ENCODE data around the gene CYP26B1. TPM values are rescaled to one million over a fixed set of nuclear protein-coding genes. Genes with fewer than 3 reads are reported as not detected.

The CYP26B1 gene
- total RNA-seq, 1 donor from 2014 or later = 1.2 TPM

DNA sequence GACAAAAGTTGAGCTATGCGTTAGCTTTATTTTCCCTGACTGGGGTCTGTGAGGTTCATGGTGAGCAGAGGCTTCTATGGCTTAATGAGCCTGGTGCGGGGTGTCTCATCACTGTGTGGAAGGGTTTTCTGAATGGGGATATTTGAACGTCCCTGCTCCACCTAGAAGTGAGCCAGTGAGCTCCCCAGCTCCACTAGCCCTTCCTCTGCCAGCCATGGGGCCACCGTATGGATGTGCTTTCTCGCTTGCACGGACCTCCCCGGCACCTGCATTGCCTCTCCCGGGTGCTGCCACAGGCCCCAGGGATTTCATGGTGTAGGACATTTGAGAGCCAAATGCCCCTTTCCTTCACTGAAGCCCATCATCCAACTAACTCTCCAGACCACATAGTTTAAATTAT is 37.8 kb downstream of the CYP26B1 start:
- peaks cover 3% of the 10 kb centered on the region for H3K27me3 Mint-ChIP-seq (ENCODE audit: low read depth, unreplicated experiment)
- DNase-seq (ENCODE audit: low read depth) (no peak), FAIRE-seq (no peak)
- no peaks in the 10 kb centered on the region for H3K27me3 ChIP-seq (ENCODE audit: insufficient read depth, low read length)
- TF ChIP-seq, protein P1, sequence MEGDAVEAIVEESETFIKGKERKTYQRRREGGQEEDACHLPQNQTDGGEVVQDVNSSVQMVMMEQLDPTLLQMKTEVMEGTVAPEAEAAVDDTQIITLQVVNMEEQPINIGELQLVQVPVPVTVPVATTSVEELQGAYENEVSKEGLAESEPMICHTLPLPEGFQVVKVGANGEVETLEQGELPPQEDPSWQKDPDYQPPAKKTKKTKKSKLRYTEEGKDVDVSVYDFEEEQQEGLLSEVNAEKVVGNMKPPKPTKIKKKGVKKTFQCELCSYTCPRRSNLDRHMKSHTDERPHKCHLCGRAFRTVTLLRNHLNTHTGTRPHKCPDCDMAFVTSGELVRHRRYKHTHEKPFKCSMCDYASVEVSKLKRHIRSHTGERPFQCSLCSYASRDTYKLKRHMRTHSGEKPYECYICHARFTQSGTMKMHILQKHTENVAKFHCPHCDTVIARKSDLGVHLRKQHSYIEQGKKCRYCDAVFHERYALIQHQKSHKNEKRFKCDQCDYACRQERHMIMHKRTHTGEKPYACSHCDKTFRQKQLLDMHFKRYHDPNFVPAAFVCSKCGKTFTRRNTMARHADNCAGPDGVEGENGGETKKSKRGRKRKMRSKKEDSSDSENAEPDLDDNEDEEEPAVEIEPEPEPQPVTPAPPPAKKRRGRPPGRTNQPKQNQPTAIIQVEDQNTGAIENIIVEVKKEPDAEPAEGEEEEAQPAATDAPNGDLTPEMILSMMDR (IDR thresholded peaks at IDR 0.05; ENCODE audit: insufficient read depth, low read depth, low read length) = no peak
- TF ChIP-seq EZH2 (IDR thresholded peaks at IDR 0.05; ENCODE audit: insufficient read depth, low read length) = no peak
- no peak overlapping the region for H3K4me3 ChIP-seq (ENCODE audit: insufficient read depth, low read depth, low read length)
- no peaks in the 10 kb centered on the region for H3K79me2 ChIP-seq (ENCODE audit: insufficient read depth, low read length)
- peaks cover 9% of the 10 kb centered on the region for H3K4me1 ChIP-seq (ENCODE audit: insufficient read depth, low read length)
- no peak overlapping the region for H3K9ac ChIP-seq (ENCODE audit: low read length)
- H3K9me3 Mint-ChIP-seq (ENCODE audit: unreplicated experiment) = peaks cover 1% of the 10 kb centered on the region
- H3K4me3 Mint-ChIP-seq (ENCODE audit: unreplicated experiment) = no peak overlapping the region
- H3K4me2 ChIP-seq (ENCODE audit: low read length) = no peak overlapping the region
- H3K27ac Mint-ChIP-seq (ENCODE audit: unreplicated experiment) = no peak overlapping the region
- H3K27ac ChIP-seq (ENCODE audit: low read depth, low read length) = no peak overlapping the region
- H2AFZ ChIP-seq (ENCODE audit: low read depth, low read length) = no peak overlapping the region
- no peaks in the 10 kb centered on the region for H3K36me3 ChIP-seq (ENCODE audit: insufficient read depth, low read length)
- H3K9me3 ChIP-seq (ENCODE audit: insufficient read depth, low read depth, low read length) = no peaks in the 10 kb centered on the region
- no peaks in the 10 kb centered on the region for H3K36me3 Mint-ChIP-seq (ENCODE audit: low read depth, unreplicated experiment)
- no peaks in the 10 kb centered on the region for H4K20me1 ChIP-seq (ENCODE audit: insufficient read depth, low read length)
- H3K4me1 Mint-ChIP-seq (ENCODE audit: low read depth, unreplicated experiment) = peaks cover 18% of the 10 kb centered on the region

GRCh38 chr2:72109291-72109690 is 38.4 kb downstream of the CYP26B1 start:
- peaks cover 3% of the 10 kb centered on the region for H3K27me3 Mint-ChIP-seq (ENCODE audit: low read depth, unreplicated experiment)
- H3K4me1 ChIP-seq (ENCODE audit: insufficient read depth, low read length) = peaks cover 8% of the 10 kb centered on the region
- no peak overlapping the region for H3K4me3 ChIP-seq (ENCODE audit: insufficient read depth, low read depth, low read length)
- TF ChIP-seq, protein P1 (IDR thresholded peaks at IDR 0.05; ENCODE audit: insufficient read depth, low read depth, low read length) = no peak
- no peak for TF ChIP-seq EZH2 (IDR thresholded peaks at IDR 0.05; ENCODE audit: insufficient read depth, low read length)
- peak overlapping the region; percentile 26 for H3K27ac Mint-ChIP-seq (ENCODE audit: unreplicated experiment)
- H3K4me2 ChIP-seq (ENCODE audit: low read length) = no peak overlapping the region
- no peak overlapping the region for H3K27ac ChIP-seq (ENCODE audit: low read depth, low read length)
- H4K20me1 ChIP-seq (ENCODE audit: insufficient read depth, low read length) = no peaks in the 10 kb centered on the region
- no peak overlapping the region for H2AFZ ChIP-seq (ENCODE audit: low read depth, low read length)
- FAIRE-seq = no peak
- no peaks in the 10 kb centered on the region for H3K27me3 ChIP-seq (ENCODE audit: insufficient read depth, low read length)
- H3K9me3 ChIP-seq (ENCODE audit: insufficient read depth, low read depth, low read length) = no peaks in the 10 kb centered on the region
- H3K9ac ChIP-seq (ENCODE audit: low read length) = no peak overlapping the region
- no peak overlapping the region for H3K4me3 Mint-ChIP-seq (ENCODE audit: unreplicated experiment)
- peaks cover 1% of the 10 kb centered on the region for H3K9me3 Mint-ChIP-seq (ENCODE audit: unreplicated experiment)
- H3K36me3 Mint-ChIP-seq (ENCODE audit: low read depth, unreplicated experiment) = no peaks in the 10 kb centered on the region
- H3K79me2 ChIP-seq (ENCODE audit: insufficient read depth, low read length) = no peaks in the 10 kb centered on the region
- H3K36me3 ChIP-seq (ENCODE audit: insufficient read depth, low read length) = no peaks in the 10 kb centered on the region
- H3K4me1 Mint-ChIP-seq (ENCODE audit: low read depth, unreplicated experiment) = peaks cover 17% of the 10 kb centered on the region
- no peak for DNase-seq (ENCODE audit: low read depth)

DNA sequence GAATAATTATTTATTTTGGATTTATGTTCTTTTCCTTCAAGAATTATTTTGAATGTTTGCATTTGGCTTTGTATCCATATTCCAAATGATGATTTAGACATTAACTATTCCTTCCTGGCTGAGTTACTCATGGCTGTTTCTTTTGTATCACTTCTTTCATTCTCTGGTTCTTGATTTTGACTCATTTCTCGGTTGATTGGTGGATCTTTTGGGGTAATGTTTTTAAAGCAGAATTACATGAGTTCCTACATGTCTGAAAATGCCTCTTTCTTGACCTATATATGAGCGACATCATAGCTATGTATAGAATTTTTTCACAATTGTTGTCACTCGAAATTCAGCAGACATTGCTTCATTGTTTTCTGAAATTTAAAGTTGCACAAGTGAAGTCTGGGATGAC is 39.5 kb downstream of the CYP26B1 start:
- no peak overlapping the region for H3K9ac ChIP-seq (ENCODE audit: low read length)
- no peak overlapping the region for H3K4me3 Mint-ChIP-seq (ENCODE audit: unreplicated experiment)
- H3K36me3 ChIP-seq (ENCODE audit: insufficient read depth, low read length) = no peaks in the 10 kb centered on the region
- TF ChIP-seq EZH2 (IDR thresholded peaks at IDR 0.05; ENCODE audit: insufficient read depth, low read length) = no peak
- TF ChIP-seq, protein P1 (IDR thresholded peaks at IDR 0.05; ENCODE audit: insufficient read depth, low read depth, low read length) = no peak
- no peak overlapping the region for H2AFZ ChIP-seq (ENCODE audit: low read depth, low read length)
- no peak overlapping the region for H3K27ac ChIP-seq (ENCODE audit: low read depth, low read length)
- H3K27me3 Mint-ChIP-seq (ENCODE audit: low read depth, unreplicated experiment) = peaks cover 8% of the 10 kb centered on the region
- no peaks in the 10 kb centered on the region for H3K36me3 Mint-ChIP-seq (ENCODE audit: low read depth, unreplicated experiment)
- H3K27ac Mint-ChIP-seq (ENCODE audit: unreplicated experiment) = no peak overlapping the region
- H3K4me1 Mint-ChIP-seq (ENCODE audit: low read depth, unreplicated experiment) = peaks cover 18% of the 10 kb centered on the region
- no peaks in the 10 kb centered on the region for H3K9me3 ChIP-seq (ENCODE audit: insufficient read depth, low read depth, low read length)
- H3K9me3 Mint-ChIP-seq (ENCODE audit: unreplicated experiment) = peaks cover 4% of the 10 kb centered on the region
- H4K20me1 ChIP-seq (ENCODE audit: insufficient read depth, low read length) = no peaks in the 10 kb centered on the region
- peak; percentile 30 for DNase-seq (ENCODE audit: low read depth)
- H3K4me3 ChIP-seq (ENCODE audit: insufficient read depth, low read depth, low read length) = no peak overlapping the region
- H3K79me2 ChIP-seq (ENCODE audit: insufficient read depth, low read length) = no peaks in the 10 kb centered on the region
- H3K4me1 ChIP-seq (ENCODE audit: insufficient read depth, low read length) = peaks cover 8% of the 10 kb centered on the region
- H3K27me3 ChIP-seq (ENCODE audit: insufficient read depth, low read length) = no peaks in the 10 kb centered on the region
- peak overlapping the region; percentile 27 for H3K4me2 ChIP-seq (ENCODE audit: low read length)
- FAIRE-seq = peak; percentile 43

Data from astrocyte (in vitro differentiated cells and primary cell).